ENCODE data around the gene ST6GALNAC5. TPM values are rescaled to one million over a fixed set of nuclear protein-coding genes. Genes with fewer than 3 reads are reported as not detected.

ST6GALNAC5 gene
- total RNA-seq, 5 donors from 2014 or later (not counting 1 experiment from before 2014, with no cell fraction given), result not detected

- ATAC-seq (replicated peaks in 1 of 4), result no peak
- Mint-ChIP-seq H3K9me3 (no peaks in the 10 kb centered on the region), H3K4me3 (no peak overlapping the region), H3K36me3 (no peaks in the 10 kb centered on the region), H3K27ac (no peak overlapping the region), H3K27me3 (peaks cover 0 to 12% of the 10 kb centered on the region in 2 donors), H3K4me1 (no peaks in the 10 kb centered on the region)
- H3K4me3 ChIP-seq (ENCODE audit: control insufficient read depth in 1 of 2, extremely low read depth in 1 of 2, low read length in 1 of 2), result no peak overlapping the region
- no peak for DNase-seq
- H3K27ac ChIP-seq (ENCODE audit: low read length), result no peak overlapping the region
- H3K9me3 ChIP-seq, result no peaks in the 10 kb centered on the region
- WGBS (ENCODE audit: insufficient coverage), result 84% methylated on average over 3 of the region's 5 CpGs
- H3K4me1 ChIP-seq (ENCODE audit: control insufficient read depth in 1 of 2, extremely low read depth in 1 of 2, insufficient read depth in 2 of 2, low read length in 2 of 2), result no peaks in the 10 kb centered on the region
- CTCF ChIA-PET, result interaction anchor here in 1 of 2 donors (0.7 kb wide), 1 partner anchor 1503 kb away, joined by 3 read pairs; no protein-coding TSS in a partner anchor
- H3K27me3 ChIP-seq (replicated peaks in 1 of 2; ENCODE audit: control insufficient read depth in 2 of 2, extremely low read depth in 1 of 2, insufficient read depth in 2 of 2, low read length in 1 of 2), result no peaks in the 10 kb centered on the region
- no peaks in the 10 kb centered on the region for H3K36me3 ChIP-seq (ENCODE audit: control insufficient read depth in 2 of 2, extremely low read depth in 1 of 2, insufficient read depth in 1 of 2, low read length in 1 of 2)
- POLR2A ChIA-PET, result no interaction called here
Measured at GRCh38 chr1:76939817-76940216, 72.5 kb downstream of the ST6GALNAC5 start.

- CTCF ChIA-PET, result no interaction called here
Measured at GRCh38 chr1:76940571-76941335, 73.5 kb downstream of the ST6GALNAC5 start.

GRCh38 chr1:76942549-76942948, 75.3 kb downstream of the ST6GALNAC5 start:
- Histone ChIP-seq H3K36me3 (ENCODE audit: control insufficient read depth in 2 of 2, extremely low read depth in 1 of 2, insufficient read depth in 1 of 2, low read length in 1 of 2) (no peaks in the 10 kb centered on the region), H3K9me3 (no peaks in the 10 kb centered on the region), H3K27me3 (replicated peaks in 1 of 2; ENCODE audit: control insufficient read depth in 2 of 2, extremely low read depth in 1 of 2, insufficient read depth in 2 of 2, low read length in 1 of 2) (no peaks in the 10 kb centered on the region), H3K27ac (ENCODE audit: low read length) (no peak overlapping the region), H3K4me3 (ENCODE audit: control insufficient read depth in 1 of 2, extremely low read depth in 1 of 2, low read length in 1 of 2) (no peak overlapping the region), H3K4me1 (ENCODE audit: control insufficient read depth in 1 of 2, extremely low read depth in 1 of 2, insufficient read depth in 2 of 2, low read length in 2 of 2) (no peaks in the 10 kb centered on the region)
- H3K4me1 Mint-ChIP-seq, result no peaks in the 10 kb centered on the region
- H3K36me3 Mint-ChIP-seq, result no peaks in the 10 kb centered on the region
- H3K27ac Mint-ChIP-seq, result no peak overlapping the region
- ChIA-PET POLR2A (no interaction called here), CTCF (no interaction called here)
- no peaks in the 10 kb centered on the region for H3K9me3 Mint-ChIP-seq
- H3K4me3 Mint-ChIP-seq, result no peak overlapping the region
- H3K27me3 Mint-ChIP-seq, result peaks cover 0 to 12% of the 10 kb centered on the region in 2 donors
- ATAC-seq (replicated peaks in 1 of 4) (no peak), DNase-seq (no peak)
- WGBS (ENCODE audit: insufficient coverage), result 70% methylated on average over 1 of the region's 2 CpGs

More at GRCh38 chr1:76940571-76941335, 73.5 kb downstream of the ST6GALNAC5 start:
- Histone ChIP-seq H3K4me1 (ENCODE audit: control insufficient read depth in 1 of 2, extremely low read depth in 1 of 2, insufficient read depth in 2 of 2, low read length in 2 of 2) (no peaks in the 10 kb centered on the region), H3K27ac (ENCODE audit: low read length) (no peak overlapping the region), H3K4me3 (ENCODE audit: control insufficient read depth in 1 of 2, extremely low read depth in 1 of 2, low read length in 1 of 2) (no peak overlapping the region), H3K27me3 (replicated peaks in 1 of 2; ENCODE audit: control insufficient read depth in 2 of 2, extremely low read depth in 1 of 2, insufficient read depth in 2 of 2, low read length in 1 of 2) (no peaks in the 10 kb centered on the region), H3K9me3 (no peaks in the 10 kb centered on the region), H3K36me3 (ENCODE audit: control insufficient read depth in 2 of 2, extremely low read depth in 1 of 2, insufficient read depth in 1 of 2, low read length in 1 of 2) (no peaks in the 10 kb centered on the region)
- Mint-ChIP-seq H3K27ac (no peak overlapping the region), H3K4me3 (no peak overlapping the region), H3K4me1 (no peaks in the 10 kb centered on the region), H3K36me3 (no peaks in the 10 kb centered on the region), H3K9me3 (no peaks in the 10 kb centered on the region), H3K27me3 (peaks cover 0 to 12% of the 10 kb centered on the region in 2 donors)
- WGBS (ENCODE audit: insufficient coverage), result no CpG with 5 or more reads among the region's 4 CpGs
- ATAC-seq (replicated peaks in 1 of 4), result no peak
- POLR2A ChIA-PET, result no interaction called here
- DNase-seq, result no peak

GRCh38 chr1:76944942-76945341, 77.7 kb downstream of the ST6GALNAC5 start:
- no peak overlapping the region for H3K4me3 ChIP-seq (ENCODE audit: control insufficient read depth in 1 of 2, extremely low read depth in 1 of 2, low read length in 1 of 2)

GRCh38 chr1:76948846-76949245, 81.6 kb downstream of the ST6GALNAC5 start:
- H3K27ac Mint-ChIP-seq, result no peak overlapping the region
- Histone ChIP-seq H3K27me3 (replicated peaks in 1 of 2; ENCODE audit: control insufficient read depth in 2 of 2, extremely low read depth in 1 of 2, insufficient read depth in 2 of 2, low read length in 1 of 2) (no peaks in the 10 kb centered on the region), H3K9me3 (no peaks in the 10 kb centered on the region), H3K4me3 (ENCODE audit: control insufficient read depth in 1 of 2, extremely low read depth in 1 of 2, low read length in 1 of 2) (no peak overlapping the region), H3K36me3 (ENCODE audit: control insufficient read depth in 2 of 2, extremely low read depth in 1 of 2, insufficient read depth in 1 of 2, low read length in 1 of 2) (no peaks in the 10 kb centered on the region), H3K4me1 (ENCODE audit: control insufficient read depth in 1 of 2, extremely low read depth in 1 of 2, insufficient read depth in 2 of 2, low read length in 2 of 2) (no peaks in the 10 kb centered on the region), H3K27ac (ENCODE audit: low read length) (no peak overlapping the region)
- ChIA-PET POLR2A (no interaction called here), CTCF (no interaction called here)
- DNase-seq, result no peak
- H3K4me1 Mint-ChIP-seq, result no peaks in the 10 kb centered on the region
- H3K36me3 Mint-ChIP-seq, result no peaks in the 10 kb centered on the region
- H3K9me3 Mint-ChIP-seq, result no peaks in the 10 kb centered on the region
- ATAC-seq (replicated peaks in 1 of 4), result no peak
- H3K4me3 Mint-ChIP-seq, result no peak overlapping the region
- H3K27me3 Mint-ChIP-seq, result no peaks in the 10 kb centered on the region

More at GRCh38 chr1:76944942-76945341, 77.7 kb downstream of the ST6GALNAC5 start:
- Histone ChIP-seq H3K27me3 (replicated peaks in 1 of 2; ENCODE audit: control insufficient read depth in 2 of 2, extremely low read depth in 1 of 2, insufficient read depth in 2 of 2, low read length in 1 of 2) (no peaks in the 10 kb centered on the region), H3K36me3 (ENCODE audit: control insufficient read depth in 2 of 2, extremely low read depth in 1 of 2, insufficient read depth in 1 of 2, low read length in 1 of 2) (no peaks in the 10 kb centered on the region), H3K27ac (ENCODE audit: low read length) (no peak overlapping the region), H3K4me1 (ENCODE audit: control insufficient read depth in 1 of 2, extremely low read depth in 1 of 2, insufficient read depth in 2 of 2, low read length in 2 of 2) (no peaks in the 10 kb centered on the region), H3K9me3 (no peaks in the 10 kb centered on the region)
- Mint-ChIP-seq H3K36me3 (no peaks in the 10 kb centered on the region), H3K27ac (no peak overlapping the region), H3K9me3 (no peaks in the 10 kb centered on the region), H3K27me3 (peaks cover 0 to 12% of the 10 kb centered on the region in 2 donors), H3K4me3 (no peak overlapping the region), H3K4me1 (no peaks in the 10 kb centered on the region)
- WGBS (ENCODE audit: insufficient coverage), result no CpG with 5 or more reads among the region's 2 CpGs
- ChIA-PET CTCF (no interaction called here), POLR2A (no interaction called here)
- ATAC-seq (replicated peaks in 1 of 4), result no peak
- no peak for DNase-seq

- Mint-ChIP-seq H3K9me3 (no peaks in the 10 kb centered on the region), H3K4me1 (no peaks in the 10 kb centered on the region), H3K27ac (no peak overlapping the region), H3K4me3 (no peak overlapping the region), H3K27me3 (no peaks in the 10 kb centered on the region), H3K36me3 (no peaks in the 10 kb centered on the region)
- Histone ChIP-seq H3K27ac (ENCODE audit: low read length) (no peak overlapping the region), H3K4me3 (ENCODE audit: control insufficient read depth in 1 of 2, extremely low read depth in 1 of 2, low read length in 1 of 2) (no peak overlapping the region), H3K4me1 (ENCODE audit: control insufficient read depth in 1 of 2, extremely low read depth in 1 of 2, insufficient read depth in 2 of 2, low read length in 2 of 2) (no peaks in the 10 kb centered on the region), H3K9me3 (no peaks in the 10 kb centered on the region), H3K27me3 (replicated peaks in 1 of 2; ENCODE audit: control insufficient read depth in 2 of 2, extremely low read depth in 1 of 2, insufficient read depth in 2 of 2, low read length in 1 of 2) (no peaks in the 10 kb centered on the region), H3K36me3 (ENCODE audit: control insufficient read depth in 2 of 2, extremely low read depth in 1 of 2, insufficient read depth in 1 of 2, low read length in 1 of 2) (no peaks in the 10 kb centered on the region)
- POLR2A ChIA-PET, result no interaction called here
- DNase-seq (no peak), ATAC-seq (replicated peaks in 1 of 4) (no peak)
- CTCF ChIA-PET, result no interaction called here
- WGBS (ENCODE audit: insufficient coverage), result no CpG with 5 or more reads among the region's 3 CpGs
Measured at GRCh38 chr1:76949503-76949902, 82.2 kb downstream of the ST6GALNAC5 start.

- Mint-ChIP-seq H3K4me1 (no peaks in the 10 kb centered on the region), H3K9me3 (no peaks in the 10 kb centered on the region), H3K4me3 (no peak overlapping the region), H3K36me3 (no peaks in the 10 kb centered on the region), H3K27ac (no peak overlapping the region), H3K27me3 (no peaks in the 10 kb centered on the region)
- DNase-seq, result no peak
- Histone ChIP-seq H3K4me3 (ENCODE audit: control insufficient read depth in 1 of 2, extremely low read depth in 1 of 2, low read length in 1 of 2) (no peak overlapping the region), H3K4me1 (ENCODE audit: control insufficient read depth in 1 of 2, extremely low read depth in 1 of 2, insufficient read depth in 2 of 2, low read length in 2 of 2) (no peaks in the 10 kb centered on the region), H3K27me3 (replicated peaks in 1 of 2; ENCODE audit: control insufficient read depth in 2 of 2, extremely low read depth in 1 of 2, insufficient read depth in 2 of 2, low read length in 1 of 2) (no peaks in the 10 kb centered on the region), H3K36me3 (ENCODE audit: control insufficient read depth in 2 of 2, extremely low read depth in 1 of 2, insufficient read depth in 1 of 2, low read length in 1 of 2) (no peaks in the 10 kb centered on the region), H3K9me3 (no peaks in the 10 kb centered on the region), H3K27ac (ENCODE audit: low read length) (no peak overlapping the region)
- no peak for ATAC-seq (replicated peaks in 1 of 4)
- ChIA-PET POLR2A (no interaction called here), CTCF (no interaction called here)
- 80% methylated on average over 1 of the region's 2 CpGs for WGBS (ENCODE audit: insufficient coverage)
Measured at GRCh38 chr1:76950306-76950705, 83.0 kb downstream of the ST6GALNAC5 start.
